MCF 10A (cell line): ENCODE results near the gene PPP1R16B. TPM values are rescaled to one million over a fixed set of nuclear protein-coding genes. Genes with fewer than 3 reads are reported as not detected.
A peak's percentile ranks its signal among the peaks of the same experiment; 100 is the strongest.

Source experiments
- BruUV-seq: library from RNA; stranded (reverse); fragments of 400-500 nt; replicated peaks from 2 replicates; lab custom pipeline; 2021; lab: Mats Ljungman, UMichigan
- CTCF ChIA-PET: fragments of 300-600 bp; sonication (Branson Sonifier 250); formaldehyde crosslinking; extraction: SDS; loops from one replicate; lab custom pipeline; 2021; ENCODE audit warnings: antibody characterized with exemption, inconsistent platforms; lab: Yijun Ruan, JAX
- POLR2A ChIA-PET: fragments of 300-600, 350-650 bp; sonication (Branson Sonifier 250); formaldehyde crosslinking; extraction: SDS; loops from one replicate; lab custom pipeline; 2020; ENCODE audit warnings: antibody characterized with exemption, inconsistent platforms; lab: Yijun Ruan, JAX
- DNase-seq: peaks from one replicate; pipeline ENCODE4 v3.0.0-alpha.2; 2018; ENCODE audit not compliant: unreplicated experiment
- H3K27ac Mint-ChIP-seq: one replicate; pipeline ENCODE4 v1.8.0; 2022; ENCODE audit warnings: mild to moderate bottlenecking, low read depth, mixed read lengths; ENCODE audit not compliant: unreplicated experiment
- H3K27me3 Mint-ChIP-seq: one replicate; pipeline ENCODE4 v1.8.0; 2022; ENCODE audit warnings: mixed read lengths; ENCODE audit not compliant: insufficient read depth, unreplicated experiment
- H3K36me3 Mint-ChIP-seq: one replicate; pipeline ENCODE4 v1.8.0; 2022; ENCODE audit warnings: mild to moderate bottlenecking, moderate library complexity, mixed read lengths; ENCODE audit not compliant: insufficient read depth, unreplicated experiment
- H3K4me1 Mint-ChIP-seq: one replicate; pipeline ENCODE4 v1.8.0; 2022; ENCODE audit warnings: mixed read lengths; ENCODE audit not compliant: insufficient read depth, unreplicated experiment
- H3K4me3 Mint-ChIP-seq: one replicate; pipeline ENCODE4 v1.8.0; 2022; ENCODE audit warnings: mild to moderate bottlenecking, moderate library complexity, mixed read lengths; ENCODE audit not compliant: unreplicated experiment
- H3K9me3 Mint-ChIP-seq: one replicate; pipeline ENCODE4 v1.8.0; 2022; ENCODE audit warnings: mixed read lengths; ENCODE audit not compliant: unreplicated experiment
- CTCF ChIP-seq: fragments of 200-600 bp; IDR thresholded peaks from one replicate; pipeline ENCODE4 v1.8.0; 2022; ENCODE audit warnings: antibody characterized with exemption, mild to moderate bottlenecking; ENCODE audit not compliant: unreplicated experiment
- intact Hi-C: fragments of 100-400 bp; cut with micrococcal nuclease; formaldehyde crosslinking; loops from 2 replicates; pipeline ENCODE4 v1.14.1; 2022
- total RNA-seq: library from RNA; stranded (reverse); gene quantifications from 2 replicates; pipeline ENCODE4 v1.2.3, GENCODE V29; 2022

Gene PPP1R16B
- total RNA-seq, 1 experiment from 2014 or later: not detected

GRCh38 chr20:38874460-38875174 is 69.1 kb downstream of the PPP1R16B start:
- ChIA-PET POLR2A (interaction anchor here (1.2 kb wide), 1 partner anchor 82 kb away, joined by 3 read pairs; no protein-coding TSS in a partner anchor), CTCF (interaction anchor here (0.5 to 5.5 kb wide), 7 partner anchors 9 to 146 kb away, joined by 3 to 39 read pairs (median 3); no protein-coding TSS in a partner anchor)
- no TSS peak for BruUV-seq
- Mint-ChIP-seq H3K36me3 (peaks cover 6% of the 10 kb centered on the region), H3K4me1 (peaks cover 25% of the 10 kb centered on the region), H3K27ac (no peak overlapping the region), H3K4me3 (no peak overlapping the region), H3K9me3 (no peaks in the 10 kb centered on the region), H3K27me3 (no peaks in the 10 kb centered on the region)
- TF ChIP-seq CTCF: no peak
- intact Hi-C loops: no loop called here
- DNase-seq: no peak

GRCh38 chr20:38875175-38875993 is 69.9 kb downstream of the PPP1R16B start:
- peaks cover 21% of the 10 kb centered on the region for H3K4me1 Mint-ChIP-seq
- no peaks in the 10 kb centered on the region for H3K9me3 Mint-ChIP-seq
- no peak overlapping the region for H3K4me3 Mint-ChIP-seq
- ChIA-PET CTCF (interaction anchor here (0.6 to 5.5 kb wide), 11 partner anchors 8 to 390 kb away, joined by 3 to 39 read pairs (median 3); no protein-coding TSS in a partner anchor), POLR2A (interaction anchor here (1.2 to 1.3 kb wide), 2 partner anchors 48 to 83 kb away, joined by 3 to 4 read pairs; no protein-coding TSS in a partner anchor)
- intact Hi-C loops: no loop called here
- H3K36me3 Mint-ChIP-seq: peaks cover 6% of the 10 kb centered on the region
- no TSS peak for BruUV-seq
- TF ChIP-seq CTCF: no peak
- no peak overlapping the region for H3K27ac Mint-ChIP-seq
- no peaks in the 10 kb centered on the region for H3K27me3 Mint-ChIP-seq
- no peak for DNase-seq

GRCh38 chr20:38877483-38877882 is 72.0 kb downstream of the PPP1R16B start:
- no peaks in the 10 kb centered on the region for H3K9me3 Mint-ChIP-seq
- ChIA-PET POLR2A (no interaction called here), CTCF (interaction anchor here (0.7 to 7.0 kb wide), 4 partner anchors 15 to 1772 kb away, joined by 3 to 112 read pairs (median 21); no protein-coding TSS in a partner anchor)
- BruUV-seq: no TSS peak
- TF ChIP-seq CTCF: no peak
- peaks cover 6% of the 10 kb centered on the region for H3K36me3 Mint-ChIP-seq
- intact Hi-C loops: no loop called here
- H3K4me1 Mint-ChIP-seq: peaks cover 8% of the 10 kb centered on the region
- no peak overlapping the region for H3K4me3 Mint-ChIP-seq
- DNase-seq: peak; percentile 51
- no peaks in the 10 kb centered on the region for H3K27me3 Mint-ChIP-seq
- no peak overlapping the region for H3K27ac Mint-ChIP-seq
